Testis (tissue), 5 donors: ENCODE data around the gene HMGCS2. TPM values are rescaled to one million over a fixed set of nuclear protein-coding genes. Genes with fewer than 3 reads are reported as not detected.

ENCODE experiments used
- DNase-seq: peaks from one replicate; pipeline ENCODE4 v3.0.0-alpha.2; 2019
- H3K27ac ChIP-seq, 2 donors: fragments of 200-600 bp; sonication (generic); one replicate each; pipeline ENCODE4 v1.5.1; 2019
- H3K27me3 ChIP-seq: fragments of 200-600 bp; sonication (generic); one replicate; pipeline ENCODE4 v1.5.1; 2019
- H3K36me3 ChIP-seq: fragments of 200-600 bp; sonication (generic); one replicate; pipeline ENCODE4 v1.5.1; 2017; ENCODE audit warnings: low read depth; ENCODE audit errors: missing control alignments
- H3K4me1 ChIP-seq: fragments of 200-600 bp; sonication (generic); one replicate; pipeline ENCODE4 v1.5.1; 2019
- H3K4me3 ChIP-seq, 2 donors: fragments of 200-600 bp; sonication (generic); one replicate each; pipeline ENCODE4 v1.5.1; 2017 to 2019
- H3K9me3 ChIP-seq: fragments of 200-600 bp; sonication (generic); one replicate; pipeline ENCODE4 v1.5.1; 2017
- POLR2A ChIP-seq: fragments of 450-650 bp; IDR thresholded peaks from one replicate; pipeline ENCODE4 v1.6.1; 2017; ENCODE audit warnings: antibody characterized with exemption, mild to moderate bottlenecking, moderate library complexity
- WGBS, 2 donors: methylation state at CpG; one replicate each; pipeline ENCODE4 v1.1.5; 2018; 5-methylcytosine and 5-hydroxymethylcytosine counted together
- intact Hi-C: fragments of 100-400 bp; cut with DNase I; formaldehyde crosslinking; loops from one replicate; pipeline ENCODE4 v1.15.1; 2023; ENCODE audit warnings: low total_unique reads
- long read RNA-seq, 2 donors: transcript quantifications; one replicate each; lab custom pipeline, GENCODE V29; 2026
- polyA plus RNA-seq: library from polyadenylated mRNA; stranded (reverse); fragments of 350-450 nt; fragmentation: Illumina TruSeq; extraction: RNeasy Lipid Tissue Mini Kit (QIAGEN cat#74804); gene quantifications from one replicate; pipeline ENCODE4 v1.2.3, GENCODE V29; 2014; ENCODE audit warnings: low read depth, low replicate concordance; ENCODE audit not compliant: insufficient read depth
- total RNA-seq, 2 donors: library from RNA; depleted of rRNA; stranded (reverse); fragments of >200 nt; gene quantifications; one replicate each; pipeline ENCODE4 v1.2.3, GENCODE V29; 2016
- TF ChIP-seq, protein P1 (sequence below), 3 experiments: fragments of 450-650 bp in 2 of 3; fragments of 200-600 bp in 1 of 3; sonication (generic) in 1 of 3; IDR thresholded peaks; one replicate each; pipeline ENCODE4 v1.5.1; 2016 to 2019; ENCODE audit warnings: antibody characterized with exemption in 3 of 3, mild to moderate bottlenecking in 2 of 3, moderate library complexity in 1 of 3

HMGCS2 gene
- 10 to 100 TPM in 1 of 2 donors, 1 to 10 TPM in 1; 2.5 to 43.6 TPM for total RNA-seq
- 93.7 TPM for polyA plus RNA-seq
- long read RNA-seq, donor 1, result 0 reads
- long read RNA-seq, donor 2, result 0 reads

- H3K27ac ChIP-seq, result no peak within 1 kb of the TSS
- no peaks in the 10 kb centered on the region for H3K9me3 ChIP-seq
- H3K4me1 ChIP-seq, result peaks cover 6% of the 10 kb centered on the region
- 49 to 64% methylated on average over 8 of the region's 8 CpGs for WGBS, 2 donors
- intact Hi-C loops, result no loop called here
- no peaks in the 10 kb centered on the region for H3K27me3 ChIP-seq
- TF ChIP-seq, protein P1, sequence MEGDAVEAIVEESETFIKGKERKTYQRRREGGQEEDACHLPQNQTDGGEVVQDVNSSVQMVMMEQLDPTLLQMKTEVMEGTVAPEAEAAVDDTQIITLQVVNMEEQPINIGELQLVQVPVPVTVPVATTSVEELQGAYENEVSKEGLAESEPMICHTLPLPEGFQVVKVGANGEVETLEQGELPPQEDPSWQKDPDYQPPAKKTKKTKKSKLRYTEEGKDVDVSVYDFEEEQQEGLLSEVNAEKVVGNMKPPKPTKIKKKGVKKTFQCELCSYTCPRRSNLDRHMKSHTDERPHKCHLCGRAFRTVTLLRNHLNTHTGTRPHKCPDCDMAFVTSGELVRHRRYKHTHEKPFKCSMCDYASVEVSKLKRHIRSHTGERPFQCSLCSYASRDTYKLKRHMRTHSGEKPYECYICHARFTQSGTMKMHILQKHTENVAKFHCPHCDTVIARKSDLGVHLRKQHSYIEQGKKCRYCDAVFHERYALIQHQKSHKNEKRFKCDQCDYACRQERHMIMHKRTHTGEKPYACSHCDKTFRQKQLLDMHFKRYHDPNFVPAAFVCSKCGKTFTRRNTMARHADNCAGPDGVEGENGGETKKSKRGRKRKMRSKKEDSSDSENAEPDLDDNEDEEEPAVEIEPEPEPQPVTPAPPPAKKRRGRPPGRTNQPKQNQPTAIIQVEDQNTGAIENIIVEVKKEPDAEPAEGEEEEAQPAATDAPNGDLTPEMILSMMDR (IDR thresholded peaks at IDR 0.05), result no peak
- no peak for TF ChIP-seq POLR2A
- DNase-seq, result no peak
- no peak within 1 kb of the TSS for H3K4me3 ChIP-seq
- H3K36me3 ChIP-seq, result no peaks in the 10 kb centered on the region
Observed at GRCh38 chr1:119768778-119769177, at the start of gene HMGCS2. TSS of gene HMGCS2 (minus strand) at chr1:119768905. CDS start at chr1:119768844, 61 bp downstream.

DNA sequence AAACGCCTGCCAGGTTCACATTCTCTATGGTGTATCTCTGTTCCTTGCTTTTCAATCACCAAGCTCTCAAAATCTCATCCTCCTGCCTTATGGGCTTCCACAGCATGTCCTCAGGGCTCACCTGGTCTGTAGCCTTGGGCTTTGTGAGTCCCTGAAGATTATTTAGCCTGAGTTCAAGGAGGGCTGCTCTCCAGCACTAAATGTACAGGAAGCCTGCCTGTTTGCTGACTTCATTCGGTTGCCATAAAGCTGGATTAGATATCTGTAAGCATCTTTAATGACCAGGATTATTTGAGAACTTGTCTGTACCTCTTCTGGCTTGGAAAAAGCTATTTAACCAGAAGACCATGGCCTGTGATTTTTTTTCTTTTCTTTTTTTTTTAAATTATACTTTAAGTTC lies 49.5 kb upstream of the HMGCS2 start:
- H3K4me1 ChIP-seq, result no peaks in the 10 kb centered on the region
- TF ChIP-seq, protein P1 (IDR thresholded peaks at IDR 0.05), result no peak
- no peak for TF ChIP-seq POLR2A
- H3K36me3 ChIP-seq, result no peaks in the 10 kb centered on the region
- intact Hi-C loops, result no loop called here
- no peak for DNase-seq
- H3K4me3 ChIP-seq, result no peak overlapping the region
- H3K27me3 ChIP-seq, result no peaks in the 10 kb centered on the region
- no peak overlapping the region for H3K27ac ChIP-seq
- 81 to 86% methylated on average over 2 of the region's 2 CpGs for WGBS, 2 donors
- H3K9me3 ChIP-seq, result no peaks in the 10 kb centered on the region

- Histone ChIP-seq H3K27me3 (no peaks in the 10 kb centered on the region), H3K36me3 (no peaks in the 10 kb centered on the region), H3K27ac (no peak overlapping the region), H3K4me1 (no peaks in the 10 kb centered on the region), H3K4me3 (no peak overlapping the region), H3K9me3 (no peaks in the 10 kb centered on the region)
- WGBS, 2 donors, result 65 to 71% methylated on average over 2 of the region's 2 CpGs
- DNase-seq, result no peak
- intact Hi-C loops, result no loop called here
- TF ChIP-seq, protein P1 (IDR thresholded peaks at IDR 0.05), result no peak
- no peak for TF ChIP-seq POLR2A
Observed at GRCh38 chr1:119816407-119816806, 47.7 kb upstream of the HMGCS2 start.

DNA sequence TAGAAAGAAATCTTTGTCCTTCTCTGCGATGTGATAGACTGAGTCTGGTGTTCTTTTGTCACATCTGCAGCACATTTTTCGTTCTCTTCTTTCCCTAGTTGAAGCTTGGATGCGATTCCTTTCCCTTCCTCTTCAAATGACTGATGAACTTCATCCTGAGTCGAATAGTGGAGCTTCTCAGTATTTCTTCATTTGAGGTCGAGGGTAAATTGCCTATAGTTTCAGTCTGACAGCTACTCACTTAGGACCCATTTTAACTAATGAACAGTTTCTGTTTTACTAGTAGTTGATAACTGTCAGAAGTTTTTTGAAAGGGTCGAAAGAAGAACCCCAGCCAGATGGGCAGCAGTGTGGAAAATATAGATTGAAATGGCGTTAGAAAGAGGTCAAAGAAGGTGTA lies 47.2 kb upstream of the HMGCS2 start:
- Histone ChIP-seq H3K27ac (no peak overlapping the region), H3K9me3 (no peaks in the 10 kb centered on the region), H3K4me1 (no peaks in the 10 kb centered on the region), H3K4me3 (no peak overlapping the region), H3K36me3 (no peaks in the 10 kb centered on the region), H3K27me3 (no peaks in the 10 kb centered on the region)
- DNase-seq, result no peak
- intact Hi-C loops, result no loop called here
- WGBS, 2 donors, result 86 to 88% methylated on average over 7 of the region's 7 CpGs
- TF ChIP-seq, protein P1 (IDR thresholded peaks at IDR 0.05), result no peak
- no peak for TF ChIP-seq POLR2A

DNA sequence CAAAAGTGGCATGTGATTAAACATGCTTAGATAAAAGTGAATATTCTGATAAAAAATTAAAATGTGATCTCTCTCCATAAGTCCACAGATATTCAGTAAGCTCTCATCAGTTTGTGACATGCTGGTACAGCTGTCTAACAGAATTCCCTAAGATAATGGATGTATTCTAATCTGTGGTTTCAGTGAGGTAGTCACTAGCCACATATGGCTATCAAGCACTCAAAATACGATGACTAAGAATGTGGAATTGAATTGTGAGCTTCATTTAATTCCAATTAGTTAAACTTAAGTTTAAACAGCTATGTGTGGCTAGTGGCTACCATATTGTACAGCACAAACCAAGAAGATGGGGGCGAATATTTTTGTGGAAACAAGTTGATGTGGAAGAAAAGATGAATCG lies 46.7 kb upstream of the HMGCS2 start:
- 88% methylated on average over 3 of the region's 3 CpGs for WGBS, 2 donors
- TF ChIP-seq POLR2A, result no peak
- TF ChIP-seq, protein P1 (IDR thresholded peaks at IDR 0.05), result no peak
- intact Hi-C loops, result no loop called here

More for the DNA sequence above, 46.7 kb upstream of the HMGCS2 start:
- Histone ChIP-seq H3K27ac (no peak overlapping the region), H3K4me3 (no peak overlapping the region), H3K36me3 (no peaks in the 10 kb centered on the region), H3K4me1 (no peaks in the 10 kb centered on the region), H3K9me3 (no peaks in the 10 kb centered on the region), H3K27me3 (no peaks in the 10 kb centered on the region)
- DNase-seq, result no peak
